Measurements from ENCODE around the gene APOBEC2.

Gene APOBEC2

GRCh38 chr6:41092421-41093140 lies 39.6 kb downstream of the APOBEC2 start:
- DNase-seq, result no peak

GRCh38 chr6:41093729-41094128 lies 40.7 kb downstream of the APOBEC2 start:
- DNase-seq, result no peak

- no peak for DNase-seq
Measured at GRCh38 chr6:41097467-41098090, 44.6 kb downstream of the APOBEC2 start.

- no peak for DNase-seq
Measured at GRCh38 chr6:41098366-41098765, 45.4 kb downstream of the APOBEC2 start.

- peak; percentile 36 for DNase-seq
Measured at GRCh38 chr6:41100871-41101287, 47.9 kb downstream of the APOBEC2 start.

- DNase-seq, result no peak
Measured at GRCh38 chr6:41103847-41104246, 50.8 kb downstream of the APOBEC2 start.

- DNase-seq, result no peak
Measured at GRCh38 chr6:41111017-41111416, 58.0 kb downstream of the APOBEC2 start.

Measured in right hindlimb (tissue), 1 donor.